Erythroblast (primary cell): Measurements from ENCODE around the gene ENPP7.

ENCODE experiments used
- DNase-seq, 2 experiments: peaks; one replicate each; lab custom pipeline; 2025; lab: John Stamatoyannopoulos, UW
- GATA1 ChIP-seq: IDR thresholded peaks from 2 replicates; pipeline ENCODE4 v1.6.1; 2011; ENCODE audit warnings: low read depth, mild to moderate bottlenecking, control low read depth, low read length, moderate library complexity
- POLR2A ChIP-seq: IDR thresholded peaks from 2 replicates; pipeline ENCODE4 v1.6.1; 2011; ENCODE audit warnings: mild to moderate bottlenecking, low read length

The ENPP7 gene

DNA sequence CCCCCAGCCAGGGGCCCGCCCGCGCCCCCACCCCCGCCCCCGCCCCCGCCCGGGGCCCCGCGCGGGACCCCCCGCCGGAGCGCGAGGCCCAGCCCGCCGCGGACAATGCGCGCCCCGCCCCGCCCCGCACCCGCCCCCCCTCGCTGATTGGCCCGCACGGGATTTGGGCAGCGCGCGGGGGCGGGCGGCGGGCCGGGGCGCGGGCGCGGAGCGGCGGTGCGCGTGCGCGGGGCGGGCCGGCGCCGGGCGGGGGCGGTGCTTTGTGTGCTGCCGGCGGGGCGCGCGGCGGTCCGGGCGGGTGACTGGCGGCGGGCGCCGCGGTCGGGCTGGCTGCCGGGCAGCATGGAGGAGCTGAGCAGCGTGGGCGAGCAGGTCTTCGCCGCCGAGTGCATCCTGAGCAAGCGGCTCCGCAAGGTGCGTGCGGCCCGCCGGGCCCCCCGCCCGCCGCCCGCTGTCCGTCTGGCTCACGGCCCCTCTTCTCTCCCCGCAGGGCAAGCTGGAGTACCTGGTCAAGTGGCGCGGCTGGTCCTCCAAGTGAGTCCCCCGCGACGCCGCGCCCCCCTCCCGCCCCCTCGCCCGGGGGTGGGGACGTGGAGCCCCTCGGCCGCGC is 47.3 kb downstream of the ENPP7 start, which contains the start of gene CBX2:
TSS of gene CBX2 (plus strand) at position 255 of the 610 bp plus-strand sequence. CDS start at position 343, 88 bp downstream.
- DNase-seq: peak; percentile 85 to 91
- TF ChIP-seq POLR2A: no peak
- no peak for TF ChIP-seq GATA1

DNA sequence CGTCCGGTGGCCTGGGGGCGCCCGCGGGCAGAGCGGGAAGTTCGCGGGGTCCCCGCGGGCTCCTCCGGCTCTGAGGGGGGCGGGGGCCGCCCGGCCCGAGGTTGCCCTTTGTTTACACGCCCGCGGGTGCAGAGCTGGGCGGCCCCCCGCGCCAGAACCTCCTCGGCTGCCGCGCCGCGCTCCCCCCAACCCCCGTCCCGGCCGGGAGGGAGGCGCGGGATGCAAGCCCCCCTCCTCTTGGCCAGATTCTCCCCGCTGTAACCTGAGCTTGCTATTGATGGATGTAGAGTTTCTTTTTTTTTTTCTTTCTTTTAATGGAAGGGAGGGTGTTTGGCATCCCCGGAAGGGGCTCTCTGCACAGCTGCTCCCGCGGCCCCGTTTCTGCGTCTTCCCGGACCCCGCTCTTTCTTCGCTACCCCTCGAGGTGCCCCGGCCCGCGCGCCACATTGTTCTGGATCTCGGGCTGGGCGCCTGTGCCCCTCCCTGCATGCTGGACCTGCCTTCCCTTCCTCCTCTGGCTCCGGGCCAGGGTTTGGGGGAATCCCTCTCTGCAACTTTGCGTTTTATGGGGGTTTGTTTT is 47.9 kb downstream of the ENPP7 start:
- peak; percentile 27 to 33 for DNase-seq

DNA sequence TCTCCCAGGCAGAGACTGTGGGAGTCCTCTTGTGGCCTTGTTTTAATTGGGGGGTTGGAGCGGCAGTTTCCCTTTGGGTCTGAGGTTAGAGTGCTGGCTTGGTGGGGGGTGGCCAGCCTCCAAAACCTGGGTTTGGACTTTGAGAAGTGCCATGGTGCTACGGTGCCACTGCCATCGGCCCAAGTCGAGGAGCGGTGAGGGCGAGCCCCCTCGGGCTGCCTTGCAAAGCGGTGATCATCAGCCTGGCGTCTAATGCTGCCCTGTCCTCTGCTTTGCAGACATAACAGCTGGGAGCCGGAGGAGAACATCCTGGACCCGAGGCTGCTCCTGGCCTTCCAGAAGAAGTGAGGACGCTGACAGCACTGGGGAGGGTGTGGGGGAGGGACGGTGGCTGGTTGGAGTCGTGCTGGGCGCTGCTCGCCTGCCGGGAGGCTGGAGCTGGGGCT is 48.4 kb downstream of the ENPP7 start:
- DNase-seq: no peak
- TF ChIP-seq GATA1 (no peak), POLR2A (no peak)

More for the DNA sequence above, 47.9 kb downstream of the ENPP7 start:
- TF ChIP-seq GATA1 (no peak), POLR2A (no peak)

GRCh38 chr17:79779661-79780365 is 49.1 kb downstream of the ENPP7 start:
- no peak for DNase-seq
- no peak for TF ChIP-seq GATA1
- TF ChIP-seq POLR2A: no peak

- DNase-seq: no peak
- TF ChIP-seq GATA1: no peak
- TF ChIP-seq POLR2A: no peak
Measured at GRCh38 chr17:79781012-79781650, 50.4 kb downstream of the ENPP7 start.

DNA sequence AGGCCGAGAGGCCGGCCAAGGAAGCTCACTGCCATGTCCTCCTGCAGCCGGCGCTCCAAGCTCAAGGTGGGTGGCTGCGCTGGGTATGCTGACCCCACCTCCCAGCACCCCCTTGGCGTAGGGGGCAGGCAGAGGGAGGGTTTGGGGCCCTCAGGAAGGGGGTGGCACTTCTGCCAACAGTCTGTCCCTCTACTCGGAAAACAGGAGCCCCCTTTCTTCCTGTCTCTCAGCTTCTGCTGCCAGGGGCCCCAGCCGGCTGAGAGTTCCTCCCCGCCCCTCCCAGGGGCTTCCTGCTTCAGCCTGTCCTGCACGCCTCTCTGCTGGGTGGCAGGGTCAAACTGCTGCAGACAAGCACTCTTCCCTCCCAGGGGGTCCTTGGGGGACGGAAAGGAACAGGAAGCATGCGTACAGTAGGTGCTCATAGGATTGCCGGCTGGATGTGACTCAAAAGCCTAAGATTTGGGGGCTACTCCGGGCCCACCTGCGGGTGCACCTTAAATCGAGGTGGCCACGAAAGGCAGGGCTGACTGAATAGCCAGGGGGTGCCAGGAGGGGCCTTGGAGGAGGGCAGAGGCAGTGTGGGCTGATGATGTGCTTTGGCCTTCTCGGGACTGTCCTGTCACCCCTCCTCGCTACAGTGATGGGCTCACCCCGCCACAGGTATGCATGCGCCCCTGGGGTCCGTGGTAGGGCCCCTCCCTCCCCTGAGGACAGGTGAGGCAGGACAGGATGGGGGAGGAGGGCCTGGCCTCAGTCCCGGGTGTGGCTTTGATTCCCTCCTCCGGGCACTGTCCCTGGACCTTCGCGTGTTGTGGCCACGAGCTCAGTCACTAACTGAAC is 51.2 kb downstream of the ENPP7 start:
- no peak for DNase-seq

DNA sequence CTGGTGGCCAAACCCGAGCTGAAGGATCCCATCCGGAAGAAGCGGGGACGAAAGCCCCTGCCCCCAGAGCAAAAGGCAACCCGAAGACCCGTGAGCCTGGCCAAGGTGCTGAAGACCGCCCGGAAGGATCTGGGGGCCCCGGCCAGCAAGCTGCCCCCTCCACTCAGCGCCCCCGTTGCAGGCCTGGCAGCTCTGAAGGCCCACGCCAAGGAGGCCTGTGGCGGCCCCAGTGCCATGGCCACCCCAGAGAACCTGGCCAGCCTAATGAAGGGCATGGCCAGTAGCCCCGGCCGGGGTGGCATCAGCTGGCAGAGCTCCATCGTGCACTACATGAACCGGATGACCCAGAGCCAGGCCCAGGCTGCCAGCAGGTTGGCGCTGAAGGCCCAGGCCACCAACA is 53.1 kb downstream of the ENPP7 start:
- TF ChIP-seq GATA1 (no peak), POLR2A (no peak)
- no peak for DNase-seq

More for the DNA sequence above, 51.2 kb downstream of the ENPP7 start:
- TF ChIP-seq GATA1: no peak
- no peak for TF ChIP-seq POLR2A

DNA sequence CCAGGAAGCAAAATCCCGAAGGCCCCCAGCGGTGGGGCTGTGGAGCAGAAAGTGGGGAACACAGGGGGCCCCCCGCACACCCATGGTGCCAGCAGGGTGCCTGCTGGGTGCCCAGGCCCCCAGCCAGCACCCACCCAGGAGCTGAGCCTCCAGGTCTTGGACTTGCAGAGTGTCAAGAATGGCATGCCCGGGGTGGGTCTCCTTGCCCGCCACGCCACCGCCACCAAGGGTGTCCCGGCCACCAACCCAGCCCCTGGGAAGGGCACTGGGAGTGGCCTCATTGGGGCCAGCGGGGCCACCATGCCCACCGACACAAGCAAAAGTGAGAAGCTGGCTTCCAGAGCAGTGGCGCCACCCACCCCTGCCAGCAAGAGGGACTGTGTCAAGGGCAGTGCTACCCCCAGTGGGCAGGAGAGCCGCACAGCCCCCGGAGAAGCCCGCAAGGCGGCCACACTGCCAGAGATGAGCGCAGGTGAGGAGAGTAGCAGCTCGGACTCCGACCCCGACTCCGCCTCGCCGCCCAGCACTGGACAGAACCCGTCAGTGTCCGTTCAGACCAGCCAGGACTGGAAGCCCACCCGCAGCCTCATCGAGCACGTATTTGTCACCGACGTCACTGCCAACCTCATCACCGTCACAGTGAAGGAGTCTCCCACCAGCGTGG is 53.7 kb downstream of the ENPP7 start:
- no peak for TF ChIP-seq GATA1
- no peak for TF ChIP-seq POLR2A
- no peak for DNase-seq

DNA sequence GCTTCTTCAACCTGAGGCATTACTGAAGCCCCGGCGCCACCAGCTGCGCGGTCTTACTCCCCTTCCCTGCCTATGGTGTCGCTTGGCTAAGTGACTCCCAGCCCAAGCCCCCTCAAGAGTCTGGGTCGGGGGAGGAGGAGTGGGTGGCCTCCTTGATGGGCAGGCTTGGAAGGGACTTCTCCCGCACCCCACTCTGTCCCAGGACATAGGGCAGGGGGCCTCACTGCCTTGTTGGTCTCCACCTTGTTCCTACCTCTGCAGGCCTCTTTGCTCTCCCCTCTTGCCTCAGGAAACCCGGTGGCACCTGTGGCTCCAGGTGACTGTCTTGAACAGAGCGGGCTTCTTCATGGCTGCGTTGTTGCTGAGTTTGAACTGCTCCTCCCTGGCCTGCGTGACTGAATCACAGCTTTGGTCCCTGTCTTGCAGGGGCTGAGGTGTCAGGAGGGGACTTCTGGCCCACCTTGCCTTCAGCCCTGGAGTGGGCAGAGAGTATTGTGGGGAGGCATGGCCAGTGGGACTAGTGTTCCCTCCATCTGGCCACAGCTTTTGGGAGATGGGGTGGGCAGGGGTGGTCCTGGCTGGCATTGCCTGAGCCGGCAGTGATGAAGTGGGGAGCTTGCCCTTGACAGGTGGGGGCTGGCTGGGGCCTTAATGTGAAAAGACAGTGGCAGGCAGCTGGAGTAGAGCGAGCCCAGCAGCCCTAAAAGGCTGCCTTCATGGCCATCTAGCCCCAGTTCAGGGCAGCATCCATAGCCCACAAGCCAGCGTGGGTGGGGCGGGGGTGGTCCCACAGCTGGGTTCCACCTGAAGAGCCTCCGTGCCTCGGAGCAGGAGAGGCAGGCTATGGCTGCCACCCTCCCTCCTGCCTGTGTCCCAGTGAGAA is 54.5 kb downstream of the ENPP7 start:
- no peak for DNase-seq
- TF ChIP-seq GATA1: no peak
- no peak for TF ChIP-seq POLR2A

GRCh38 chr17:79785900-79786810 is 55.4 kb downstream of the ENPP7 start:
- TF ChIP-seq GATA1 (no peak), POLR2A (no peak)
- no peak for DNase-seq
